ENCODE data around the gene OR5B2. TPM values are rescaled to one million over a fixed set of nuclear protein-coding genes. Genes with fewer than 3 reads are reported as not detected.

Gene OR5B2
- total RNA-seq, 1 experiment from 2014 or later: not detected

- no peaks in the 10 kb centered on the region for H3K36me3 ChIP-seq
- no peaks in the 10 kb centered on the region for H3K27me3 ChIP-seq
- peaks cover 3% of the 10 kb centered on the region for H3K9me3 ChIP-seq
- H3K4me3 ChIP-seq: no peak overlapping the region
- DNase-seq: no peak
Observed at GRCh38 chr11:58390551-58391063, 37.3 kb downstream of the OR5B2 start.

Other genes starting within 250 kb of the OR5B2 start
- not detected in 2 replicates for gene OR9Q2, start 239.1 kb downstream of the OR5B2 start, total RNA-seq (2014; rRNA removed; shearing (Covaris generic); ENCODE audit: low replicate concordance)
- gene OR1S2, start 224.0 kb downstream of the OR5B2 start, total RNA-seq (2014; rRNA removed; shearing (Covaris generic); ENCODE audit: low replicate concordance): not detected in 2 replicates
- gene OR1S1, start 215.4 kb downstream of the OR5B2 start, total RNA-seq (2014; rRNA removed; shearing (Covaris generic); ENCODE audit: low replicate concordance): not detected in 2 replicates
- gene OR10Q1, start 199.2 kb downstream of the OR5B2 start, total RNA-seq (2014; rRNA removed; shearing (Covaris generic); ENCODE audit: low replicate concordance): not detected in 2 replicates
- not detected in 2 replicates for gene OR10W1, start 159.9 kb downstream of the OR5B2 start, total RNA-seq (2014; rRNA removed; shearing (Covaris generic); ENCODE audit: low replicate concordance)
- not detected in 2 replicates for gene OR5B17, start 69.1 kb downstream of the OR5B2 start, total RNA-seq (2014; rRNA removed; shearing (Covaris generic); ENCODE audit: low replicate concordance)
- gene OR5B3, start 21.2 kb downstream of the OR5B2 start, total RNA-seq (2014; rRNA removed; shearing (Covaris generic); ENCODE audit: low replicate concordance): not detected in 2 replicates
- gene OR5B12, start 14.1 kb upstream of the OR5B2 start, total RNA-seq (2014; rRNA removed; shearing (Covaris generic); ENCODE audit: low replicate concordance): not detected in 2 replicates
- not detected in 2 replicates for gene OR5B21, start 80.0 kb upstream of the OR5B2 start, total RNA-seq (2014; rRNA removed; shearing (Covaris generic); ENCODE audit: low replicate concordance)
- gene LPXN, start 147.7 kb upstream of the OR5B2 start, total RNA-seq (2014; rRNA removed; shearing (Covaris generic); ENCODE audit: low replicate concordance): 1.1 and 3.5 TPM in 2 replicates
- 56.1 and 70.7 TPM in 2 replicates for gene ZFP91, start 150.9 kb upstream of the OR5B2 start, total RNA-seq (2014; rRNA removed; shearing (Covaris generic); ENCODE audit: low replicate concordance)
- gene CNTF, start 194.5 kb upstream of the OR5B2 start, total RNA-seq (2014; rRNA removed; shearing (Covaris generic); ENCODE audit: low replicate concordance): 0.92 TPM in 1 of 2 replicates, not detected in the other

All from MG63 (cell line).